ENCODE data around the gene TEX22. TPM values are rescaled to one million over a fixed set of nuclear protein-coding genes. Genes with fewer than 3 reads are reported as not detected.

Gene TEX22
- total RNA-seq, 1 donor from 2014 or later, result not detected

DNA sequence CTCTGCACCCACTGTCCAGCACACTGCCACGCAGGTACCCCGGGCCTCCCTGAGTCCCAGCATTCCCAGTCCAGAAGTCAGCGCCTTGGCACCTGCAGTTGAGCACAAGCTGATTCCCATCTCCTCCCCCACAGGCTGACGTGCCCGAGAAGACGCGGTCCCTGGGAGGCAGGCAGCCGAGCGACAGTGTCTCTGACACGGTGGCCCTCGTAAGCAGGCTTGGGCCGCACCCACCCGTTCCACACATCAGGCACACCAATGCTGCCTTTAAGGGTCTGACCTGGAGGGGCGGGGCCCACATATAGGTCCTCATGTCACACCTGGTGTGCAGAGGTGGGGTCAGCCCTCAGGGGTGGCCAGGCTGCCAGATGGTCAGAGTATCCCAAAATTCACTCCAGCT, 18.4 kb upstream of the TEX22 start:
- H3K27me3 Mint-ChIP-seq (ENCODE audit: insufficient read depth, low read depth), result peaks cover 4% of the 10 kb centered on the region
- no peaks in the 10 kb centered on the region for H3K9me3 ChIP-seq (ENCODE audit: low read depth)
- no peak overlapping the region for H3K27ac Mint-ChIP-seq
- H3K36me3 ChIP-seq, result no peaks in the 10 kb centered on the region
- peaks cover 2% of the 10 kb centered on the region for H3K4me1 Mint-ChIP-seq
- no peak overlapping the region for H3K4me3 ChIP-seq
- no peaks in the 10 kb centered on the region for H3K27me3 ChIP-seq
- no peak overlapping the region for H3K9ac ChIP-seq
- no peaks in the 10 kb centered on the region for H3K9me3 Mint-ChIP-seq
- no peak overlapping the region for H3K4me3 Mint-ChIP-seq
- H3F3A ChIP-seq (ENCODE audit: low read depth), result no peaks in the 10 kb centered on the region
- no peak for DNase-seq (ENCODE audit: low spot score)
- no peaks in the 10 kb centered on the region for H3K4me1 ChIP-seq
- H3K79me2 ChIP-seq (ENCODE audit: low read depth), result no peaks in the 10 kb centered on the region
- no peak overlapping the region for H2AFZ ChIP-seq (replicated peaks)
- peaks cover 12% of the 10 kb centered on the region for H3K36me3 Mint-ChIP-seq
- H3K4me2 ChIP-seq, result no peak overlapping the region
- no peak overlapping the region for H3K27ac ChIP-seq
- peaks cover 4% of the 10 kb centered on the region for H4K20me1 ChIP-seq (ENCODE audit: low read depth)
- TF ChIP-seq EZH2phosphoT487 (IDR thresholded peaks at IDR 0.05), result no peak
- TF ChIP-seq EZH2 (IDR thresholded peaks at IDR 0.05), result no peak
- TF ChIP-seq, protein P1, sequence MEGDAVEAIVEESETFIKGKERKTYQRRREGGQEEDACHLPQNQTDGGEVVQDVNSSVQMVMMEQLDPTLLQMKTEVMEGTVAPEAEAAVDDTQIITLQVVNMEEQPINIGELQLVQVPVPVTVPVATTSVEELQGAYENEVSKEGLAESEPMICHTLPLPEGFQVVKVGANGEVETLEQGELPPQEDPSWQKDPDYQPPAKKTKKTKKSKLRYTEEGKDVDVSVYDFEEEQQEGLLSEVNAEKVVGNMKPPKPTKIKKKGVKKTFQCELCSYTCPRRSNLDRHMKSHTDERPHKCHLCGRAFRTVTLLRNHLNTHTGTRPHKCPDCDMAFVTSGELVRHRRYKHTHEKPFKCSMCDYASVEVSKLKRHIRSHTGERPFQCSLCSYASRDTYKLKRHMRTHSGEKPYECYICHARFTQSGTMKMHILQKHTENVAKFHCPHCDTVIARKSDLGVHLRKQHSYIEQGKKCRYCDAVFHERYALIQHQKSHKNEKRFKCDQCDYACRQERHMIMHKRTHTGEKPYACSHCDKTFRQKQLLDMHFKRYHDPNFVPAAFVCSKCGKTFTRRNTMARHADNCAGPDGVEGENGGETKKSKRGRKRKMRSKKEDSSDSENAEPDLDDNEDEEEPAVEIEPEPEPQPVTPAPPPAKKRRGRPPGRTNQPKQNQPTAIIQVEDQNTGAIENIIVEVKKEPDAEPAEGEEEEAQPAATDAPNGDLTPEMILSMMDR (IDR thresholded peaks at IDR 0.05), result no peak

DNA sequence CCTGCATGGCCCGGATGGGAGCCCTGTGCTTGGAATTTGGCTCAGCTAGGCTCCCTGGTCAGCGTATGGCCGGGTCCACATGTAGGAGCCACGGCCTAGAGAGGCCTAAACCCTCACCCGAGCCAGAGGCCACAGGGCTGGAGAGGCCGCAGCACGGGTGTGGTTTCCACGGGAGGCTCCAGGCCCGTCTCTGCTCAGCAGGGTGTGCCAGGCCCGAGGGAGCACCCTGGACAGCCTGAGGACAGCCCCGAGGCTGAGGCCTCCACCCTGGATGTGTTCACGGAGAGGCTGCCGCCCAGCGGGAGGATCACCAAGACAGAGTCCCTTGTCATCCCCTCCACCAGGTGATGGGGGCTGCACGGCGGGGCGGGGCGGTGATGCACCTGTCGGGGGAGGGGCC, 17.6 kb upstream of the TEX22 start:
- Histone ChIP-seq H3K4me1 (no peaks in the 10 kb centered on the region), H3K79me2 (ENCODE audit: low read depth) (no peaks in the 10 kb centered on the region), H3K4me3 (no peak overlapping the region), H3K36me3 (no peaks in the 10 kb centered on the region), H3K27ac (no peak overlapping the region), H4K20me1 (ENCODE audit: low read depth) (peaks cover 4% of the 10 kb centered on the region), H3K9ac (no peak overlapping the region), H3K27me3 (no peaks in the 10 kb centered on the region), H2AFZ (replicated peaks) (no peak overlapping the region), H3K9me3 (ENCODE audit: low read depth) (no peaks in the 10 kb centered on the region), H3F3A (ENCODE audit: low read depth) (no peaks in the 10 kb centered on the region), H3K4me2 (no peak overlapping the region)
- H3K4me1 Mint-ChIP-seq, result peaks cover under 1% of the 10 kb centered on the region
- H3K4me3 Mint-ChIP-seq, result no peak overlapping the region
- no peak for TF ChIP-seq EZH2phosphoT487 (IDR thresholded peaks at IDR 0.05)
- TF ChIP-seq, protein P1 (IDR thresholded peaks at IDR 0.05), result no peak
- no peak for TF ChIP-seq EZH2 (IDR thresholded peaks at IDR 0.05)
- no peak for DNase-seq (ENCODE audit: low spot score)
- peaks cover 7% of the 10 kb centered on the region for H3K36me3 Mint-ChIP-seq
- H3K9me3 Mint-ChIP-seq, result no peaks in the 10 kb centered on the region
- no peak overlapping the region for H3K27ac Mint-ChIP-seq
- H3K27me3 Mint-ChIP-seq (ENCODE audit: insufficient read depth, low read depth), result peaks cover 4% of the 10 kb centered on the region

DNA sequence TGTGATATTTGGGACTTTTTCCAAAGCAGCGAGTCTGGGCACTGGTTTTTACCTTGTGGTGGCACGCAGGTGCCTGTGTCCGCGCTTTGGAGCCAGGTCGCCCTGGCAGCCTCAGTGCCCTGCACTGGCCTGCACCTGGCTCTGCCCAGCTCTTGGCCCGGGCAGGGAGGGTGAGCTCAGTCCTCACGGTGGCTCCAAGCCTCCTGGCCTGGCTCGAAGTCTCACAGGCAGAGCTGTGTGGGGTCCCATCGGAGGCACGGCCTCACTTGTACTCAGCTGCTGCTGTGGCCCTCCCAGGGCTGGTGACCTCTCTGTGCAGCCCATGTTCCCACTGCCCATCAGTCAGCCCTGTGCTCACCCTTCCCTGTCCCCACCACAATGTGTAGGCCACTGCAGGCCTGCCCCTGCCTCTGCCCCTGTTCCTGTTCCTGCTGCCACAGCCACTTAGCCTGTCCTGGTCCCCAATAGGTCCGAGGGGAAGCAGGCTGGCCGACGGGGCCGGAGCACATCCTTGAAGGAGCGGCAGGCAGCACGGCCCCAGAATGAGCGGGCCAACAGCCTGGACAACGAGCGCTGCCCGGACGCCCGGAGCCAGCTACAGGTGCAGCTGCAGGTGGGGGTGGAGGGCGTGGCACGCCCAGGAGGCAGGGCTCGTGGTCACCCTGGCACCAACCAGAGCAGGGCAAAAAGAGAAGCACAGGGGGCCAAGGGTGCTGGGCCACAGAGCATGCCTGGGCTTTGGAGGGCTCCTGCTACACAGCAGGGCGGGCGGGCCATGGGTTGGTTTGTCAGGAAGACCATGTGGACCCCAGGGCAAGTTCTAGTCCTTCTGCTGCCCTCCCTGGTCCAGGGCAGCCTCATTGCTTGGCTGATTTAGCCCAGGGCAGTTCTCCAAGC, 16.6 kb upstream of the TEX22 start:
- Histone ChIP-seq H3K9ac (no peak overlapping the region), H4K20me1 (ENCODE audit: low read depth) (peaks cover 4% of the 10 kb centered on the region), H3K27ac (no peak overlapping the region), H3K79me2 (ENCODE audit: low read depth) (no peaks in the 10 kb centered on the region), H3K4me2 (no peak overlapping the region), H3K4me3 (no peak overlapping the region), H3K9me3 (ENCODE audit: low read depth) (no peaks in the 10 kb centered on the region), H3K27me3 (no peaks in the 10 kb centered on the region), H2AFZ (replicated peaks) (no peak overlapping the region), H3K4me1 (no peaks in the 10 kb centered on the region), H3F3A (ENCODE audit: low read depth) (no peaks in the 10 kb centered on the region), H3K36me3 (no peaks in the 10 kb centered on the region)
- H3K36me3 Mint-ChIP-seq, result peaks cover 3% of the 10 kb centered on the region
- no peak overlapping the region for H3K27ac Mint-ChIP-seq
- no peaks in the 10 kb centered on the region for H3K4me1 Mint-ChIP-seq
- no peak overlapping the region for H3K4me3 Mint-ChIP-seq
- TF ChIP-seq, protein P1 (IDR thresholded peaks at IDR 0.05), result no peak
- no peak for TF ChIP-seq EZH2 (IDR thresholded peaks at IDR 0.05)
- no peak for TF ChIP-seq EZH2phosphoT487 (IDR thresholded peaks at IDR 0.05)
- H3K27me3 Mint-ChIP-seq (ENCODE audit: insufficient read depth, low read depth), result peaks cover 4% of the 10 kb centered on the region
- DNase-seq (ENCODE audit: low spot score), result no peak
- H3K9me3 Mint-ChIP-seq, result no peaks in the 10 kb centered on the region

Measured in neural progenitor cell (in vitro differentiated cells).